ENCODE data around the gene GANC.
"Not testable (repeated sequence)": the region's sequence is repeated elsewhere in the genome, so short reads cannot be mapped to it uniquely, and the experiment has no call there.

Gene GANC, protein sequence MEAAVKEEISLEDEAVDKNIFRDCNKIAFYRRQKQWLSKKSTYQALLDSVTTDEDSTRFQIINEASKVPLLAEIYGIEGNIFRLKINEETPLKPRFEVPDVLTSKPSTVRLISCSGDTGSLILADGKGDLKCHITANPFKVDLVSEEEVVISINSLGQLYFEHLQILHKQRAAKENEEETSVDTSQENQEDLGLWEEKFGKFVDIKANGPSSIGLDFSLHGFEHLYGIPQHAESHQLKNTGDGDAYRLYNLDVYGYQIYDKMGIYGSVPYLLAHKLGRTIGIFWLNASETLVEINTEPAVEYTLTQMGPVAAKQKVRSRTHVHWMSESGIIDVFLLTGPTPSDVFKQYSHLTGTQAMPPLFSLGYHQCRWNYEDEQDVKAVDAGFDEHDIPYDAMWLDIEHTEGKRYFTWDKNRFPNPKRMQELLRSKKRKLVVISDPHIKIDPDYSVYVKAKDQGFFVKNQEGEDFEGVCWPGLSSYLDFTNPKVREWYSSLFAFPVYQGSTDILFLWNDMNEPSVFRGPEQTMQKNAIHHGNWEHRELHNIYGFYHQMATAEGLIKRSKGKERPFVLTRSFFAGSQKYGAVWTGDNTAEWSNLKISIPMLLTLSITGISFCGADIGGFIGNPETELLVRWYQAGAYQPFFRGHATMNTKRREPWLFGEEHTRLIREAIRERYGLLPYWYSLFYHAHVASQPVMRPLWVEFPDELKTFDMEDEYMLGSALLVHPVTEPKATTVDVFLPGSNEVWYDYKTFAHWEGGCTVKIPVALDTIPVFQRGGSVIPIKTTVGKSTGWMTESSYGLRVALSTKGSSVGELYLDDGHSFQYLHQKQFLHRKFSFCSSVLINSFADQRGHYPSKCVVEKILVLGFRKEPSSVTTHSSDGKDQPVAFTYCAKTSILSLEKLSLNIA (N-terminal part only)

DNA sequence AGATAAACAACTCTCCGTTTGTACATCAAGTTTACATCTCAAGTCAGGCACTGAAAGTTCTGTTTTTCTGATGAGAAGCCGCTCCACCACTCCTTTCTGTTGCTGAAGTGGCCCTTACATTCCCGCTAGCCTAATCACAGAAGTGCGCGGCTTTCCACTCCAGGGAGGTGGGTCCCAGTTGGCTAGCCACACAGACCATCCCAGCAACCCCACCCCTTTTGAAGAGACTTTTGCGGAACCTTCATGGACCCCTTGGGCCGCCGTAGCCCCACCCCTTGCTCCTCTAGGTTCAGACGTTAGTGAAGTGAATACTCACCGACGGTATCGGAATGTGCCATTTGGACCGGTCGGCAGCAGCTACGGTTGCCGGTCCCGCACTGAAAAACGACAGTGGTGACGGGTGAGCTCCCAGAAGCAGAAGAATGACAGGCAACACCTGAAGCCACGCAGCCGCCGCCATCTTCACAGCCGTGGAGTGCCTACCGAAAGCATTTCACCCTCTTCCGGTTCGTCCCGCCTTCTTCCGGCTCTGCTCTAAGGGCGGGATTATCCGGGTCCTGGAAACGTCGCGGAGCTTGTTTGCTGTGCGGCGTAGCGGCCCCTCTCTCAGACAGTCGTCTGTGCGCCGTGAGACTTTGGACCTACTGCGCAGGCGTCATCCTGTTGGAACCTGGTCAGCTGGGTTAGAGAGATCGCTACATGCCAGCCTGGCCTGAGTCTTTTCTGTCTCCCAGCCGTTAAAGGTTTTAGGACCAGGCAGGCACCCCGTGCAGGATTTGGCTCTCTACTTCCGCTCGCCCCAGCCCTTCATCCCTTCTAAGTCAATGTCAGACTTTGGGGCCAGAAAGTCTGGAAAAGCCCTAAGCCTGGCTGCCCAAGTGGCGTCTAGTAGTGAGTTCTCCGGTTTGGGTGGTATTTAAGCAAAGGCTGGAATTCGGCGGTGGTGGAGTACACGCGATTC lies at the start of gene GANC, which contains the start of gene TMEM87A:
Gene GANC, plus strand, starts transcription at position 263 of the 961 bp plus-strand sequence. CDS start 1,281 bp downstream, outside the sequence.
Gene TMEM87A, minus strand, starts transcription at position 495 of the 961 bp plus-strand sequence. Its CDS starts 35 bp downstream, at position 460.
- DNase-seq: peak; percentile 93 to 96

GRCh38 chr15:42226648-42227047 lies 46.4 kb upstream of the GANC start:
- DNase-seq: no peak

- DNase-seq: no peak
Measured at GRCh38 chr15:42228036-42228435, 45.0 kb upstream of the GANC start.

DNA sequence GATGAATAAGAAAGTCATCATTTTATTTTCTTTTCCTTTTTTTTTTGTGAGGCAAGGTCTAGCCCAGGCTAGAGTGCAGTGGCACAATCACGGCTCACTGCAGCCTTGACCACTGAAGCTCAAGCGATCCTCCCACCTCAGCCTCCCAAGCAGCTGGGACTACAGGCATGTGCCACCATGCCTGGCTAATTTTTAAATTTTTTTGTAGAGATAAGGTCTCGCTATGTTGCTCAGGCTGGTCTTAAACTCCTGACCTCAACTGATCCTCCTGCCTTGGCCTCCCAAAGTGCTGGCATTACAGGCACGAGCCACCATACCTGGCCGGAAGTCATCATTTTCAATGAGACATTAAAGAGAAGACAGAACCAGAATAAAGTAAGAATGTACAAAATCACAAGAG lies 44.0 kb upstream of the GANC start:
- DNase-seq: not testable (repeated sequence)

DNA sequence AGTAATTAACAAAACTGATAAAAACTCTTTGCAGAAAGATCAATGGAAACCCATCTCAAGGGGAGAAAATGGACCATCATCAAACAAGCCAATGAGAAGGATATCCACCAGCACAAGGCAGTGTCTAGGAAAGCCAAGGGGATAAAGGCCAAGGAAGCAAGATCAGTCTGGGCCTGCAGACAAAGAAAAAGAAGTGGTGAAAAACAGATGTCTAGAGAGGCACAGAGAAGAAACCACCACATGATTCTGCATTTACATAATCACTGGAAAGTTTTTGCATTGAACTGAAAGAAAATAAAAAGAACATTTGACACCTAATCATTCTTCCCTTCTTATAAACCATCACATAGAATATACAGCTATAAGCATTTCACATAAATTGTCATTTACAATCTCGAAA lies 41.9 kb upstream of the GANC start:
- no peak for DNase-seq

DNA sequence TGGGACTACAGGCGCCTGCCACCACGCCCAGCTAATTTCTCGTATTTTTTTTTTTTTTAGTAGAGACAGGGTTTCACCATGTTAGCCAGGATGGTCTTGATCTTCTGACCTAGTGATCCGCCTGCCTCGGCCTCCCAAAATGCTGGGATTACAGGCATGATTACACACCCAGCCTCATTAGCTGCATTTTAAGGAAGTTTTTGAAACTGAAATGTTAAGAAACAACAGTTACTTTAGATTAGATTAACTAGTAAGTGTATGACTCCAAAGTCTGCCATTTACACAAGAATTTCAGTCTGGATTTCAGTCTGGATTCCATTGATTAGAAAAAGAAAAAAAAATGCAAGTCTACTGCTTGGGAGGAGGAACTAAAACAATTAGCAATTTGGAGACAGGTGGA lies 40.4 kb upstream of the GANC start:
- DNase-seq: no peak

DNA sequence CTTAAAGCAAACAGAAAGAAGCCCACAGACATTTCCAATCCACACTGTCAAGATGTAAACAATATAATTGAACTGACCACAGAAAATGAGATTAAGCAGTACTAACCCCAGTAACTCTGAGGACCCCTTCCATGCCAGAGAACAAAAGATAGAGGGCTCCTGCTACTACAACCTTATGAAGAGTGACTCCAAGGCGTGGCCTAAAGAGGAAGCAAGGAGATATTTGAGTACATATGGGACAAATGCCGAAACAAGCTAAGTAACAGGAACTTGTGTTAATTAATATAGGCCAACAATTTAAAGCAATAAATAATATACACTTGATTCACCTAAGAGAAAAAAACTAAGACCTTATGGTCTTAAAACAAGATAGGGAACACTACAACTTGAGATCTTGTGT lies 39.9 kb upstream of the GANC start:
- no peak for DNase-seq

DNA sequence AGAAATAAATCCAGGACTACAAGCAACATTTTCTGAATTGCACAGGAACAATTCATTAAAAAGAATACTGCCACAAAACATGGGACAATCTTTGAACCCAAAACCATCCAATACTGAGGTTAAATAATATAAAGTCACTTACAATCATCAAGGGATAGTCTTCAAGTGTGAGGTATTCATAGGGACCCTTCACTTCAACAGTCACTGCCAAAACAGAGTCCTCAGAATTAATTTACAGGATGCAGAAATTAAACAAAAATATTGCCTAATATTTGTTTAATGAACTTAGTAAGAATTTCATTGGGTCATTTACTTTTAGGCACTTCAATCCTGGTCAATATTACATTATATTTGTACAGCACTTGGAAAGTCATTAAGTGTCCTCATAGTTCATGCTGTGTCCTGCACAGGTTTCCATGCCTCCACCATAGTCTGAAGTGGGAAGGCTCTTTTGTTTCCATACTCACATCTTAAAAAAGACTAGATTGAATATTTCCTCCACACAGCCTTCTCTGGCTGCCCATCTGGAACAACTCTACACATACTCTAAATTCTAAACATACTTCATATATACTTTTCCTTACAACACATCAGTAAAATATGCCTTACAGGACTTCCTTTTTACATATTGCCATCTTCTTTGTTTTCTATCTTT lies 33.3 kb upstream of the GANC start:
- no peak for DNase-seq

GRCh38 chr15:42240823-42241222 lies 32.2 kb upstream of the GANC start:
- DNase-seq: no peak

GRCh38 chr15:42253300-42253699 lies 19.7 kb upstream of the GANC start:
- no peak for DNase-seq

DNA sequence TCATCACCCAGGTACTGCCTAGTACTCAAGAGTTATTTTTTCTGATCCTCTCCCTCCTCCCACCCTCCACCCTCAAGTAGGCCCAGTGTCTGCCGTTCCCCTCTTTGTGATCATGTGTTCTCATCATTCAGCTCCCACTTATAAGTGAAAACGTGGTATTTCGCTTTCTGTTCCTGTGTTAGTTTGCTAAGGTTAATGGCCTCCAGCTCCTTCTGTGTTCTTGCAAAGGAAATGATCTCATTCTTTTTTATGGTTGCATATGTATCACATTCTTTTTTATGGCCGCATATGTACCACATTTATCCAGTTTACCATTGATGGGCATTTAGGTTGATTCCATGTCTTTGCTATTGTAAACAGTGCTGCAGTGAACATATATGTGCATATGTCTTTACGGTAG lies 8.2 kb upstream of the GANC start:
- no peak for DNase-seq

DNA sequence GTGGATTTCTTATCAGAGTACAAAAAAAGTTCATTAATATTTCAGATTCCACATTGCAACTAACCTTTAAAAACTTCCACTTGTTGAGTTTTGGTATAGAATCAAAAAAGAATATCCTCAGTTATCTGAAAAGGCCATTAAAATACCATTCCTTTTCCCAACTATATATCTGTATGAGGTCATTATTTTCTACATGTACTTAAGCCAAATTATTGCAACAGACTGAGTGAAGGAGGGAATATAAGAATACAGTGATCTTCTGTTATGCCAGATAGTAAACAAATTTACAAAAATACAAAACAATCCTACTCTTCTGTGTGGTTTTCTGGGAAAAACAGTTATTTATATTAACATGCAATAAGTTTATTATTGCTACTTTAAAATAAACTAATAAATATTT lies 5.7 kb upstream of the GANC start:
- DNase-seq: no peak

- no peak for DNase-seq
Measured at GRCh38 chr15:42270551-42270950, 2.5 kb upstream of the GANC start.

DNA sequence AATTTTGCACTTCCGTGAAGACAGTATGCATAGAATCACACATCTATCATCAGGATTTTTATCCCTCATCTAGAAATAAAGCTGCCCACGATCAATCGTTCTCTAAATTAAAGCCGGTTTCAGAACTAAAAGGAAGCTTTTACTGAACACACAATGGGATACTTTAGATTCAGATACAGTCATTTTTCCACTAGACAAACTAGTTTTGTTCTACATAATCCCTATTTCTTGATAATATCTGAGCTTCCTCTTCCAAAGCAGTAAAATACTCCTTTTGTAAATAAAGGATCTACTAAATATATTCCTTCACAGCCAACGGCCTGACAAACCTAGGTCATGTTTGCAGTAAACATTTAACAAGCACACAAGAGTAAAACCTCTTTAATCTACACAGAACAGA lies 2.0 kb upstream of the GANC start:
- no peak for DNase-seq

DNA sequence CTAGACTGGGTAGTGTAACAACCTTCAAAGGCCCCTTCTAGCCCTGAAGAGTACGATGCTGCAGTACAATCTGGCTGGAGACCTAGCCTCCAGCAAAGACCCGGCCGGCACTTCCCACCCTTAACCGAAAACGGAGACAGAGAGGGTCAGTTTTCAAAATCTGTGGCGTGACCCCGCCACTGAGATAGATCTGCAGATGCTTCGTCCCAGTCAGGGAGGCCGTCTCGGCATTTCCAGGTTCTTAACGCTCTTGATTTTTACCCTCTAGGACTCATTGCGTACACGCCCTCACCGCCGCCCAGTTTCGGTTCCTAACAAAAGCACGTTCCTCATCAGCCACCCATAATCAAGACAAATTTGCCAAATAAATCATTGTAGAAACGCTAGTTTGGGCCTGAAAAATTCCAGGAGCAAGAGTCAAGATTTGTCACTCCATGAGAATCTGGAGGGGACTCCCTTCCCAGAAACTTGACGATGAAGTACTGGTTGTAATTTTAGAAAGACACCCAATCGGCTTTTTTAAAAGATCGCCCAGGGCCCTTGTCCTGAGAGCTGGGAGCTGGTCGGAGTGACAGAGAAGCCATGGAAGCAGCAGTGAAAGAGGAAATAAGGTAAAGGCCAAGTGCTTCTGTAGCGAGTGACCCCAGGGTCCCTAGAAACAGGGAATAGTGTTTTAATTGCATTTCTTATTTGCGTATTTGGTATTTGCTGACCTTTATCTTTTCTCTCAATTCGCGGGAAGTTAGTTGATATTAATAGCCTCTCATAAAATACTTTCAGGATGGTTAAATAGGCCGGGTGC lies 1.1 kb downstream of the GANC start:
- no peak for DNase-seq

GRCh38 chr15:42274702-42274989 lies 1.6 kb downstream of the GANC start:
- no peak for DNase-seq

DNA sequence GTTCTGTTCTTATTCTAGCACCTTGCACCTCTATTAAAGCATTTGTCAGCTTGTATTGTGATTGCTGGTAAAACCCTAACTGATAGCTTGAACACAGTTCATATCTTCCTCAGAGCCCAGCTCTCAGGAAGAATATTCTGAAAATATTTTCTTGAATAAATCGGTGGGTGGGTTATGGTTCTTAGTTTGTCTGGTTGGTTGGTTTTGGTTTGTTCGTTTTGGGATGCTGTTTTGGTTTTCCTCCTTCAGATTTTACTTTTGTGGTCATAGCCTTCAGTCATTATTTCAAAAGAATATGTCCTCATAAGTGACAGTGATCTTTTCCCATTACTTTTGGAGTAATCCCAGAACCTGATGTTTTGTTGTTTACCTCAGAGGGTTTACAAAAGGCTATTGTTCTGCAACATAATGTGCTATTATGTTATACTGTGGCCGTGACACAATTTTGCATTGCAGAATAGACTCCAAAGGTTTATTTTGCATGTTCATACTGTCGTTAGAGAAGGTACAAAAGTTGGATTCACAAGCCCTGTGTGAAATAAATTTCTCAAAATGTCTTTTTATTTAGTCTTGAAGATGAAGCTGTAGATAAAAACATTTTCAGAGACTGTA lies 2.9 kb downstream of the GANC start:
- DNase-seq: no peak

DNA sequence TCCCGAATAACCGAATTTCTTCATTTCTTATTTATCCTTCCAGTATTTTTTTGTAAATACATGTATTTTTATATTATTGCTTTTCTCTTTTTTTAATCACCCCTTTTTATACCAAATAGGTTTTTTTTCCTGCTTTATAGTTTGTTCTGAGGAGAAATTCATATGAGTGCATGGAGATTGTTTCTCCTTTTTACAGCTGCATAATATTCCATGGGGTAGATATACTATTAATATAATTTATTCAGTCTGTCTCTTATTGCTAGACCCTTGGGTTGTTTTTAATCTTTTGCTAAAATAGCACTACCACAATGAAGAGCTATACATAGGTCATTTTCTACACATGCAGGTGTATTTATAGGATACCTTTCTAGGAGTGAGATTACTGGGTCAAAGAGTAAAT lies 3.8 kb downstream of the GANC start:
- no peak for DNase-seq

- DNase-seq: no peak
Measured at GRCh38 chr15:42279234-42279723, 6.3 kb downstream of the GANC start.

DNA sequence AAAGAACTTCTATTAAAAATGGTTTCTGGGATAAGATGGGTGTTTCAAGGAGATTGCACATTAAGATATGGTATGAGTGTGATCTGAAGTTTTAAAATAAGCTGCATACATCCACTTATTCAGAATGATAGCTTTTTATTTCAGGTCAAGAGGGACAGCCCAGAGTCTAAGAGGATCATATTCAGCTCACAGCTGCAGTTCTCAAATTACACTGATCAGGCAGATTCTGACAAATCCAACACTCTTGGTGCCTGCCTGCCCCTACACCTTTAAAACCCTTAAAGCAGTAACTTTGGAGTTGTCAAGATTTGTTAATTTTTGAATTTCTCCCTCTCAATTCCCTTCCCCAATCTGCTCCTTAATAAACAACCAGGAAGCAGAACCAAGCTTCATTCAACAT lies 9.3 kb downstream of the GANC start:
- no peak for DNase-seq

GRCh38 chr15:42282926-42283325 lies 9.9 kb downstream of the GANC start:
- DNase-seq: no peak
